ENCODE measurements around the gene CDC42.
A peak's percentile ranks its signal among the peaks of the same experiment; 100 is the strongest.

The CDC42 gene

DNA sequence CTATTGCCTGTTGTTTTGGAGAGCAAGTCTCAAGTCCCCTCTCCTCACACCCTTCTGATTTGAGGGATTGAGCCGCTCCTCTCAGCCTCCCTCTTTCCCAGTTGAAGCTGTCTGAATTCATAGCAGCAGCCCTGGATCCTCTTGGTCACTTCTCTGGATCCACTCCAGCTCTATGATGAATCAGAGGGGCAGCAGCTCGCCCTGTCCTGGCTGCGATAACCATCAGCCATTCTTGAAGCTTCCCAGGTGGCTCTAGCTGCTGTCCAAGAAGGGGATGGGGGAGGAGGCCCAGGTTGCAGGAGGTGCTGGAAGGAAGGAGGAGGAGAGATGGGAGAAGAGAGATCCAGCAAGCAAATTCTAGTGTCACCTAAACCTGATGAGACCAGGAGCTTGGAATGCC lies 59.1 kb downstream of the CDC42 start:
- H3K27me3 ChIP-seq (ENCODE audit: control insufficient read depth, insufficient read depth, low read length), result no peaks in the 10 kb centered on the region
- H3K9ac ChIP-seq (ENCODE audit: low read depth, low read length), result no peak overlapping the region
- H3K4me1 ChIP-seq (ENCODE audit: control insufficient read depth, insufficient read depth, low read length), result peaks cover 19% of the 10 kb centered on the region
- no peaks in the 10 kb centered on the region for H3K9me3 ChIP-seq (ENCODE audit: control insufficient read depth, insufficient read depth, low read length)
- peaks cover 31% of the 10 kb centered on the region for H3K36me3 ChIP-seq (ENCODE audit: control insufficient read depth, insufficient read depth, low read length)
- H3K4me3 ChIP-seq (ENCODE audit: low read depth, low read length), result no peak overlapping the region
- H3K27ac ChIP-seq (ENCODE audit: low read depth, low read length), result no peak overlapping the region

DNA sequence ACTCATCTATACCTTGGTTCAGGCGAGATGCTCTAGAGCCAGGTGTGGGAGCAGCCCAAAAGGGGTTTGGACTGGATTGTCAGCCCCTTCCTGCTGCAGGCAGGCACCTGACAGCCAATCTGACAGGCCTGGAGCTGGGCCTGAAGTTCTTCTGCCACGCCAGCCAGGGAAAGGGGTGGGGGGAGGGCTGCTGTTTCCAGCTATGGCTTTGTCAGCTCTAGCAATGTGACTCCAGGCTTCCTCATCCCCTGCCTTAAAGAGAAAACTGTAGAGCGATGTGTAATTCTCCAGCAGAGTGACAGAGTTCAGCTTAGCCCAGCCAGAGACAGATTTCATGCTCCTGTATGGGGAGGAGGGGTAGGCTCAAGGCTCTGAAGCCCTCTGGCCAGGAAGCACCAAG lies 60.0 kb downstream of the CDC42 start:
- peaks cover 31% of the 10 kb centered on the region for H3K36me3 ChIP-seq (ENCODE audit: control insufficient read depth, insufficient read depth, low read length)
- H3K4me3 ChIP-seq (ENCODE audit: low read depth, low read length), result no peak overlapping the region
- no peaks in the 10 kb centered on the region for H3K27me3 ChIP-seq (ENCODE audit: control insufficient read depth, insufficient read depth, low read length)
- no peak overlapping the region for H3K9ac ChIP-seq (ENCODE audit: low read depth, low read length)
- H3K4me1 ChIP-seq (ENCODE audit: control insufficient read depth, insufficient read depth, low read length), result peaks cover 20% of the 10 kb centered on the region
- no peaks in the 10 kb centered on the region for H3K9me3 ChIP-seq (ENCODE audit: control insufficient read depth, insufficient read depth, low read length)
- H3K27ac ChIP-seq (ENCODE audit: low read depth, low read length), result no peak overlapping the region

DNA sequence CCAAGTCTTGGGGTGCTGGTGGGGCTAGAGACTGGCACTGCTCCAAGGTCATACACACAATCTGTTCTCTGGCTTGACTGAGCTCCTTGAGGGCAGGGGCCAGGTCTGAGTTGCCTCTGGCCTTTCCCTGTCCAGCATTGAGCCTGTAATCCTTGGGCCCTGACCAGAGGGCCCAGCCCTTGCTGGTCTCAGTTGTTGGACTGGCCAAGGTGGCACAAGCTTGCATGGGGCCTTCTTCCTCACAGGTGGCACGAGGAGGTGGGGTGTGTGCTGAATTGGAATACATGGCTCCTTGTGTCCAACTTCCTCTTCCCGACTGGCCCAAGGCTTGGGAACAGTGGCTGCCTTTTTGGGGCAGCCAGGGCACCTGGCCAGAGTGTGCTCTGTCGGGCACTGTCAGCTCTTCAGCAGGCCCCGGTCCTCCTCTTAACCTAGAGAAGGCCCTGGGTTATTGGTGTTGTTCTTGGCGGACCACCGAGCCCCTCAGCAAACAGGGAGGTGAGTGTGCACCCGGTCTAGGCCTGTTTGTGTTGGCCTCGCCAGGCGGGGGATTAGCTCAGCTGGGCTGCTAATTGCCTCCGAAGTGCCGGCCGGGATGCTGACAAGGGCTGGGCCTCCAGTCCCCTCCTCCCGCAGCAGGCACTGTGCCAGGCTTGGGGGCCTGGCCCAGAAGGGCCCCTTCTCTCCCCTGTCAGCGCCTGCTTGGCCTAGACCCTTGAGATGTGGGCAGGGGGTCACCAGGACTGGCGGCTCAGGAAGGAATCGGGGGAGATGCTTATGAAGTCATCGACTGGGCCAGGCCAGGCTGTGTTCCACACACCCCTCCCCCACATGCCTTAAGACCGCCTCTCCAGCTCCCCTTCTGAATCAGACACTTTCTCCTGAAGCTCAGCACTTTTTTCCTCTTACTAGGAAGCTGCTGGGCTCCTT lies 61.8 kb downstream of the CDC42 start:
- Histone ChIP-seq H3K9me3 (ENCODE audit: control insufficient read depth, insufficient read depth, low read length) (no peaks in the 10 kb centered on the region), H3K27ac (ENCODE audit: low read depth, low read length) (no peak overlapping the region), H3K27me3 (ENCODE audit: control insufficient read depth, insufficient read depth, low read length) (no peaks in the 10 kb centered on the region), H3K4me1 (ENCODE audit: control insufficient read depth, insufficient read depth, low read length) (peaks cover 20% of the 10 kb centered on the region), H3K4me3 (ENCODE audit: low read depth, low read length) (no peak overlapping the region), H3K9ac (ENCODE audit: low read depth, low read length) (no peak overlapping the region), H3K36me3 (ENCODE audit: control insufficient read depth, insufficient read depth, low read length) (peaks cover 30% of the 10 kb centered on the region)

DNA sequence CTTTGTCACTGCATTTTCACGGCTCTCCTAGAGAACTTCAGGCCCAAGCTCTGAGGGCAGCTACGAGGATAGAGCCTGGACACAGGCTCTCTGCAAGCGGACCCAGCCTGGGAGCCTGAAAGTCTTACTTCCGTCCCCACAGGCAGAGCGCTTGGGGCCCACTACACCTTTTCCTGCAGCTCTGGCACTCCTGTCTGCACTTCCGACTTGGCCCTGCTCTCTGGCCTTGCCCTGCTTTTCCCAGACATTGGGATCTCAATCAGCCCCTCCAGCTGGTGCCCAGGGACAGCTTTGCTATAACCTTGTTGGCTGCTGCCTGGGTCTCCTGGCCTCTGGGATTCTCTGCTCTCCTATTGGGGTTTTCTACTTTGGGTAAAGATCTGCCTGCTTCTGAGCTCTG lies 62.8 kb downstream of the CDC42 start:
- Histone ChIP-seq H3K27ac (ENCODE audit: low read depth, low read length) (peak overlapping the region; percentile 15), H3K9me3 (ENCODE audit: control insufficient read depth, insufficient read depth, low read length) (no peaks in the 10 kb centered on the region), H3K4me1 (ENCODE audit: control insufficient read depth, insufficient read depth, low read length) (peaks cover 20% of the 10 kb centered on the region), H3K4me3 (ENCODE audit: low read depth, low read length) (no peak overlapping the region), H3K36me3 (ENCODE audit: control insufficient read depth, insufficient read depth, low read length) (peaks cover 26% of the 10 kb centered on the region), H3K27me3 (ENCODE audit: control insufficient read depth, insufficient read depth, low read length) (no peaks in the 10 kb centered on the region), H3K9ac (ENCODE audit: low read depth, low read length) (no peak overlapping the region)

DNA sequence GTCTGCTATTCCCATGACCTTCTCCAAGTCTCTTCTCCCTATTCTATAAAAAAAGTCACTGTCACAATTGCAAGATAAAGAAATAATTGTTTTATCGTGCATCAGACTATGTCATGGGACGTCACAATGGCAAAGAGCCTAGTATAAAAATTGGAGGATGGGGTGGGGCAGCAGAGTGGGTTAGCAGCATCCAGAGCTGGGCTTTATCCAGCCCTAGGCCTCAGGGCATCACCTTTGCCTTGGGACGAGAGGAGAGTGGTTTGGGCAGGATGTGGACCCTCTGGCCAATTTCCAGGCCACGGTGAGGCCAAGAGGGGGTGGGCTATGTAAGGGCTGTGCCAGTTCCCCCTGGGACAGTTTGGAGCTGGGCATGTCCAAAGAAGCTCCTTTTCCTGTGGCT lies 64.7 kb downstream of the CDC42 start:
- Histone ChIP-seq H3K36me3 (ENCODE audit: control insufficient read depth, insufficient read depth, low read length) (peaks cover 14% of the 10 kb centered on the region), H3K4me3 (ENCODE audit: low read depth, low read length) (no peak overlapping the region), H3K9me3 (ENCODE audit: control insufficient read depth, insufficient read depth, low read length) (no peaks in the 10 kb centered on the region), H3K27ac (ENCODE audit: low read depth, low read length) (no peak overlapping the region), H3K27me3 (ENCODE audit: control insufficient read depth, insufficient read depth, low read length) (no peaks in the 10 kb centered on the region), H3K4me1 (ENCODE audit: control insufficient read depth, insufficient read depth, low read length) (peaks cover 31% of the 10 kb centered on the region), H3K9ac (ENCODE audit: low read depth, low read length) (no peak overlapping the region)

DNA sequence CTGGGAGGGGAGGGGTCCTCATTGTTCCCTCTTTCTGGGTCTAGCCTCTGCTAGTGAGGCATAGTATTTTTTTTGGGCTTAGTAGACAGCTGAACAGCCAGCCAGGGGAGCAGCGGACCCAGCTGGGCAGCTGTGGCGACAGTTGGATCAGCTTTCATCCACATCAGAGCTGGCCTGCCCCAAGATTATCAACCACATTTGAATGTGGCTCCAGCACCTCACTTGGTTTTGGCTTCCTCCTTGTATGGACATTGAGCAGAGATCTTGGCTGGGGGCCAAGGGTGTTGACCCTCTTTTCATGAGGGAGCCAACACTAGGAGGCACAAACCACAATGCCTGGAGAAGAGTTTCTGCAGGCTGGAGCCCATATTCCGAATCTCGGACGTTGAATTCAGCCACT lies 65.3 kb downstream of the CDC42 start:
- H3K36me3 ChIP-seq (ENCODE audit: control insufficient read depth, insufficient read depth, low read length), result peaks cover 11% of the 10 kb centered on the region
- no peak overlapping the region for H3K4me3 ChIP-seq (ENCODE audit: low read depth, low read length)
- peaks cover 32% of the 10 kb centered on the region for H3K4me1 ChIP-seq (ENCODE audit: control insufficient read depth, insufficient read depth, low read length)
- H3K27ac ChIP-seq (ENCODE audit: low read depth, low read length), result no peak overlapping the region
- no peak overlapping the region for H3K9ac ChIP-seq (ENCODE audit: low read depth, low read length)
- no peaks in the 10 kb centered on the region for H3K9me3 ChIP-seq (ENCODE audit: control insufficient read depth, insufficient read depth, low read length)
- no peaks in the 10 kb centered on the region for H3K27me3 ChIP-seq (ENCODE audit: control insufficient read depth, insufficient read depth, low read length)

DNA sequence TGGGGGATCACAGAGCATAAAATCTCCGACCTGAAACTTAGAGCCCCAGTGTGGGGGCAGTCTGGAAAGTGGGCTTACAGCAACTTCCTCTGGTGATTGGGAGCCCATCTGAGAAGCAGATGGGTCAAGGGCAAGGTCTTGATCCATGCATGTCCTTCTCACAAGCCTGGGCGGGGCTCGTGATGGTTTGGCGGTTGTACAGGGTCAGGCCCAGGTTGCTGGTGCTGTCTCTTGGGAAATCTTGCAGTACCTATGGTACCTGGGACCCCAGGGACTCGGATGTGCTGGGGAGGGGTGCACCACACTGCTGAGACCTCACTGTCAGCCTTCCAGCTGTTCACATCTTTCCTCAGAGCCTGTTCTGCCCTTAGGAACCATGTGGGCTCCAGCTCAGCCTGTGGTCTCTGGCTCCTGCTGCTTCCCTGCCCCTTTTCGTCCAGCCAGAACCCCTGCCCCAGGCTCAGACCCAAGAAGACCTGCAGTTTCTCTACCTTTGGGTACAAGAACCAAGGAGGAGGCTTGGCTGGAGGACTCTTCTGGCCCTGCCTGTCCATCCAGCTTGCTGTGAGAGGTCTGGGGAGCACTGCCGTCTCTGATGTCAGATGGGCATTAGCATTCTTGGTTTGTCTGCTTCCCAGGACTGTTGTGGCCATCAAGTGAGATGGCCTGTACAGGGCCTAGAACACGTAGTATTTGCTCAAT lies 65.9 kb downstream of the CDC42 start:
- Histone ChIP-seq H3K4me3 (ENCODE audit: low read depth, low read length) (no peak overlapping the region), H3K9ac (ENCODE audit: low read depth, low read length) (no peak overlapping the region), H3K27me3 (ENCODE audit: control insufficient read depth, insufficient read depth, low read length) (no peaks in the 10 kb centered on the region), H3K36me3 (ENCODE audit: control insufficient read depth, insufficient read depth, low read length) (peaks cover 6% of the 10 kb centered on the region), H3K9me3 (ENCODE audit: control insufficient read depth, insufficient read depth, low read length) (no peaks in the 10 kb centered on the region), H3K4me1 (ENCODE audit: control insufficient read depth, insufficient read depth, low read length) (peaks cover 32% of the 10 kb centered on the region), H3K27ac (ENCODE audit: low read depth, low read length) (no peak overlapping the region)

DNA sequence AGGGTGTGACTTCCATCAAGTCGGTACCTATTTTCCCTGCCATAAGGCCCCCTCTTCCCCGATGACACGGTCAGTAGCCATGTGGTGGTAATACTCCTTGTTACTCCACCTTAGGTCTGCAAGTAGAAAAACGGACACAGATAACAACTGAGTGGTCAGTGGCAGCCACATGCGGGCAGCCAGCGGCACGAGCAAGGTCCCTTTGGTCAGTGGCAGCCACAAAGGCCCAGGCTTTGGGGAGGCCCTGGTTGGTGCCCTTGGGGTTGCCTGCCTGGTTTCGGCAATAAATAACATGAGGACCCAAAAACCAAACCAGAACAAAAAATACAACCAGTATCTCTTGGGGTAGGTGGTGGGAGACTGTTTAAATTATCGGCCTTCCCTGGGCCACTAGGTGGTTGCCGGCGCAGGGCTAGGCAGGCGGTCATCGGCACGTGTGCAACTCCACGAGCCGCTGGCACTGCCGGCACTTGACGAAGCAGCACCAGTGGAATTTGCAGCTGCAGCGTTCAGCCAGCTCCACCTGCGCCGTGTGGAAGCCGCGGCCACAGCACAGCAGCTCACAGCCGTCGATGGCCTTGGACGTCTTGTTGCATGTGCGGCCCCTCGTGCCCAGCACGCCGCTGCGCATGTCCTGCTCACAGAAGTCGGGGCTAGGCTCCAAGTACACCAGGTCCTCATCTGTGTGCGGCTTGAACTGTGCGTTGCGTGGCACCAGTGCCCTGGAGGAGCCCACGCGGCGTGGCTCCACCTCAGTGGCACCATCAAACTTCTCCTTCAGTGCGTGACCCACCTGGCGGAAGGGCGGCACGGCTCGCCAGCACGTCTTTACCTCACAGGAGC lies 67.3 kb downstream of the CDC42 start:
- Histone ChIP-seq H3K36me3 (ENCODE audit: control insufficient read depth, insufficient read depth, low read length) (peaks cover 6% of the 10 kb centered on the region), H3K27me3 (ENCODE audit: control insufficient read depth, insufficient read depth, low read length) (no peaks in the 10 kb centered on the region), H3K9me3 (ENCODE audit: control insufficient read depth, insufficient read depth, low read length) (no peaks in the 10 kb centered on the region), H3K27ac (ENCODE audit: low read depth, low read length) (no peak overlapping the region), H3K9ac (ENCODE audit: low read depth, low read length) (no peak overlapping the region), H3K4me1 (ENCODE audit: control insufficient read depth, insufficient read depth, low read length) (peaks cover 20% of the 10 kb centered on the region), H3K4me3 (ENCODE audit: low read depth, low read length) (no peak overlapping the region)

DNA sequence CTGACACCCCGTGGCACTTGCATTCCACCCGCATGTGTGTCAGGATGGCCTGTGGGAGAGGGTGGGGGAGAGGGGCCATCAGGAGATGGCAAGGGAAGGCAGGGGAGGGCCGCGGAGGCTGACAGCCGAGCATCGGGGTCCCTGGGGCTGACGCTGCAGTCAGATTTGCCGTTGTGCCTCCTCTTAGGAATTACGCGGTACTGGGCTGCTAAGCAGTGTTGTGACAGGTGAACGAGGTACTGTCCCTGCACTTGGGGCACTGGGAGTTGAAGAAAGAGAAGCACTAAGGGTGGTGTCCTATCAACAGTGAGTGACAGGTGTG lies 67.9 kb downstream of the CDC42 start:
- no peaks in the 10 kb centered on the region for H3K9me3 ChIP-seq (ENCODE audit: control insufficient read depth, insufficient read depth, low read length)
- H3K27me3 ChIP-seq (ENCODE audit: control insufficient read depth, insufficient read depth, low read length), result no peaks in the 10 kb centered on the region
- H3K27ac ChIP-seq (ENCODE audit: low read depth, low read length), result no peak overlapping the region
- no peak overlapping the region for H3K9ac ChIP-seq (ENCODE audit: low read depth, low read length)
- no peak overlapping the region for H3K4me3 ChIP-seq (ENCODE audit: low read depth, low read length)
- H3K4me1 ChIP-seq (ENCODE audit: control insufficient read depth, insufficient read depth, low read length), result peaks cover 18% of the 10 kb centered on the region
- H3K36me3 ChIP-seq (ENCODE audit: control insufficient read depth, insufficient read depth, low read length), result peaks cover 6% of the 10 kb centered on the region

DNA sequence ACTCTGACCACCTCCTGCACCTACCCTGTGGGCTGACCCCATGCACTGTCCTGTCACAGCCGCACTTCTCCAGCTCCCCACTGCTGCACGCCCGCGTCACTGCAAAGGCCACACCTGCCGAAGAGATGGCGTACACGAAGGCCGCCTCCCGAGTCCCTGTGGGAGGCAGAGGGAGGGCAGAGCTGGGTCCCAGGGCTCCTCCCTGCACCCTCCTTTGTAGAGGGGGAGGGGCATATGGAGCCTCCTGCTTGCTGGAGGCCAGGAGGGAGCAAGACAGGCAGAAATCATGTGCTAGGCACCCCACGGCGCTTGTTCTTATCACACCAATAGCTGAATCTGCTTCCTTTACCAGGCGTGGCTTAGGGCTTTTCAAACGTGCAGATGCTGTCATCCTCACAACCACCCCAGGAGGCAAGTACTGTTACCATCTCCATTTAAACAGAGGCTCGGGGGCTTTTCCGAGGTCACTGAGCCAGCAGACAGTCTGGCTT lies 69.0 kb downstream of the CDC42 start:
- Histone ChIP-seq H3K4me1 (ENCODE audit: control insufficient read depth, insufficient read depth, low read length) (peaks cover 14% of the 10 kb centered on the region), H3K9ac (ENCODE audit: low read depth, low read length) (no peak overlapping the region), H3K27ac (ENCODE audit: low read depth, low read length) (peak overlapping the region; percentile 68), H3K36me3 (ENCODE audit: control insufficient read depth, insufficient read depth, low read length) (peaks cover 6% of the 10 kb centered on the region), H3K27me3 (ENCODE audit: control insufficient read depth, insufficient read depth, low read length) (no peaks in the 10 kb centered on the region), H3K9me3 (ENCODE audit: control insufficient read depth, insufficient read depth, low read length) (no peaks in the 10 kb centered on the region), H3K4me3 (ENCODE audit: low read depth, low read length) (no peak overlapping the region)
